Fibroblast of lung (primary cell): ENCODE data around the gene NR2F2.

Experiments used
- EZH2 ChIP-seq: IDR thresholded peaks from 2 replicates; pipeline ENCODE4 v1.5.1; 2012; ENCODE audit warnings: low read length, control low read depth, mild to moderate bottlenecking; ENCODE audit errors: missing control alignments
- TF ChIP-seq, protein P1 (sequence below), 2 donors: IDR thresholded peaks in 1 of 2; conservative IDR thresholded peaks in 1 of 2; 1 replicate in 1 of 2; 2 replicates in 1 of 2; pipeline ENCODE4 v1.5.1; 2011 to 2012; ENCODE audit warnings: low read length in 2 of 2, control low read depth in 1 of 2, inconsistent platforms in 1 of 2, low read depth in 1 of 2, mild to moderate bottlenecking in 1 of 2

- TF ChIP-seq, protein P1, sequence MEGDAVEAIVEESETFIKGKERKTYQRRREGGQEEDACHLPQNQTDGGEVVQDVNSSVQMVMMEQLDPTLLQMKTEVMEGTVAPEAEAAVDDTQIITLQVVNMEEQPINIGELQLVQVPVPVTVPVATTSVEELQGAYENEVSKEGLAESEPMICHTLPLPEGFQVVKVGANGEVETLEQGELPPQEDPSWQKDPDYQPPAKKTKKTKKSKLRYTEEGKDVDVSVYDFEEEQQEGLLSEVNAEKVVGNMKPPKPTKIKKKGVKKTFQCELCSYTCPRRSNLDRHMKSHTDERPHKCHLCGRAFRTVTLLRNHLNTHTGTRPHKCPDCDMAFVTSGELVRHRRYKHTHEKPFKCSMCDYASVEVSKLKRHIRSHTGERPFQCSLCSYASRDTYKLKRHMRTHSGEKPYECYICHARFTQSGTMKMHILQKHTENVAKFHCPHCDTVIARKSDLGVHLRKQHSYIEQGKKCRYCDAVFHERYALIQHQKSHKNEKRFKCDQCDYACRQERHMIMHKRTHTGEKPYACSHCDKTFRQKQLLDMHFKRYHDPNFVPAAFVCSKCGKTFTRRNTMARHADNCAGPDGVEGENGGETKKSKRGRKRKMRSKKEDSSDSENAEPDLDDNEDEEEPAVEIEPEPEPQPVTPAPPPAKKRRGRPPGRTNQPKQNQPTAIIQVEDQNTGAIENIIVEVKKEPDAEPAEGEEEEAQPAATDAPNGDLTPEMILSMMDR (conservative IDR thresholded peaks at IDR 0.05 in 1 of 2, IDR thresholded peaks at IDR 0.05 in 1 of 2; ENCODE audit: low read depth in 1 of 2, low read length in 2 of 2) = no peak
- TF ChIP-seq EZH2 = no peak
Measured at GRCh38 chr15:96369351-96369750, 38.9 kb downstream of the NR2F2 start.
